Activated T-helper 2 cell treated with anti-CD3 and anti-CD28 coated beads, Interferon-gamma antibody, Interleukin-2, Interleukin-4, amounts not matched to agents 10 μg/mL and 5 μg/mL and 100 μg/mL, durations not matched to agents 14 hours and 24 hours and 36 hours (primary cell): Measurements from ENCODE around the gene SLC29A3. TPM values are rescaled to one million over a fixed set of nuclear protein-coding genes. Genes with fewer than 3 reads are reported as not detected.

ENCODE experiments used
- DNase-seq: peaks from one replicate; pipeline ENCODE4 v3.0.0; 2021; ENCODE audit warnings: low spot score
- H3K27ac Mint-ChIP-seq: one replicate; pipeline ENCODE4 v1.8.0; 2021; ENCODE audit warnings: mixed read lengths
- H3K27me3 Mint-ChIP-seq: one replicate; pipeline ENCODE4 v1.8.0; 2021; ENCODE audit warnings: low read depth, mixed read lengths
- H3K36me3 Mint-ChIP-seq: one replicate; pipeline ENCODE4 v1.8.0; 2021; ENCODE audit warnings: low read depth, mixed read lengths
- H3K4me1 Mint-ChIP-seq: one replicate; pipeline ENCODE4 v1.8.0; 2021; ENCODE audit warnings: low read depth, mixed read lengths
- H3K4me3 Mint-ChIP-seq: one replicate; pipeline ENCODE4 v1.8.0; 2021; ENCODE audit warnings: low read depth, mild to moderate bottlenecking, moderate library complexity, mixed read lengths
- H3K9me3 Mint-ChIP-seq: one replicate; pipeline ENCODE4 v1.8.0; 2021; ENCODE audit warnings: mixed read lengths
- intact Hi-C: fragments of 100-400 bp; cut with micrococcal nuclease; formaldehyde crosslinking; loops from one replicate; pipeline ENCODE4 v1.15.1; 2023
- total RNA-seq: library from RNA; stranded (reverse); gene quantifications from 2 replicates; pipeline ENCODE4 v1.2.3, GENCODE V29; 2022

Gene SLC29A3
- total RNA-seq, 1 donor from 2014 or later = 7.2 TPM

DNA sequence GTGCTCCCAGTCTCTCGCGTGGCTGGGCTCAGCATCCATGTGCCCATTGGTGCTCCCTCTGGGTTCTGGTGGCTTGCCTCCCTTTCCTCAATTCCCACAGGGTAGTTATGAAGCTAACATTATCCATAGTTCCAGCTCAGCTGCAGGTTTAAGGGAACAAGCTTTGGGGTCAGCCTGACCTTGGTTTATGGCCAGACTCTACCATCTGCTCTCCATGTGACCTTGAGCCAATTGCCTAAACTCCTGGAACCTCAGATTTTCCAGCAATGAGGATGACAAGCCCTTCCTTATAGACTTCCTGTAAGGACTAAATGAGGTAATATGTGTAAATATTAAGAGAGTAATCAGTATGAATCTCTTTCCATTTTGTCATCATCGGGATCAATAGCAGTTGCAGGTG, 10.1 kb upstream of the SLC29A3 start:
- no peak overlapping the region for H3K4me3 Mint-ChIP-seq
- intact Hi-C loops = no loop called here
- no peaks in the 10 kb centered on the region for H3K36me3 Mint-ChIP-seq
- no peak overlapping the region for H3K27ac Mint-ChIP-seq
- H3K9me3 Mint-ChIP-seq = no peaks in the 10 kb centered on the region
- peaks cover 15% of the 10 kb centered on the region for H3K27me3 Mint-ChIP-seq
- H3K4me1 Mint-ChIP-seq = no peaks in the 10 kb centered on the region
- DNase-seq = no peak

DNA sequence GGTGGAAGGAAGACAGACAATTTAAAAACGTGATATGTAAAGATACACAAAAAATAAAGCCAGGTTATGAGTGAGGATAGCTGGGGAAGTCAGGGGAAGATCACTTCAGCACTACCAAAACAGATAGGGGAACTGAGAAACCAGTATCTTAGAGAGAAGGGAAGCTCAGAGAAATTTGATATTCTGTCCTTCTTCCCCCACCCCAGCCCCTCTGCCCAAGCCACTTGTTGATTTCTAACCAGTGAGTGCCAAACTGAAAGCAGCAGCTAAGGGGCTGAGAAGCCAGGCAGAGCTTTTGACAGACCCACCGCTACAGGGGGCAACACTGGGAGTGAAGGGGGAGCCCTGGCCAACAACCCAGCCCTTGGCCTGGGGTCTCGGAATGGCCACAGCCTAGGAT, 9.1 kb upstream of the SLC29A3 start:
- no peaks in the 10 kb centered on the region for H3K36me3 Mint-ChIP-seq
- H3K27me3 Mint-ChIP-seq = peaks cover 15% of the 10 kb centered on the region
- DNase-seq = no peak
- H3K4me3 Mint-ChIP-seq = no peak overlapping the region
- intact Hi-C loops = loop anchor here (10.0 kb wide), 1 partner anchor 1025 kb away; no protein-coding TSS in a partner anchor
- no peak overlapping the region for H3K27ac Mint-ChIP-seq
- H3K9me3 Mint-ChIP-seq = no peaks in the 10 kb centered on the region
- H3K4me1 Mint-ChIP-seq = no peaks in the 10 kb centered on the region

DNA sequence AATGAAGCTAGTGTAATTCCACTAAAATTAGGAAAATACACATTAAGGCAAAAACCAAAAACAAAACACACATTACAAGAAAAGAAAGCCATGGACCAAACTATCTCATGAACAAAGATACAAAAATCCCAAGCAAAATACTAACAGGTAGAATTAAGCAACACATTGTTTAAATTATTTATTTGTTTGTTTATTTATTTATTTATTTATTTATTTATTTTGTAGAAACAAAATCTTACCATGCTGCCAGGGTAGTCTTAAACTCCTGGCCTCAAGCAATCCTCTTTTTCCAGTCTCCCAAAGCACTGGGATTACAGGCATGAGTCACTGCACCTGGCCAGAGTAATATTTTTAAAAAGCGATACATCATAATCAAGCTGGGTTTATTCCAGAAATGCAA, 6.8 kb upstream of the SLC29A3 start:
- intact Hi-C loops = loop anchor here (10.0 kb wide), 1 partner anchor 1023 kb away; no protein-coding TSS in a partner anchor
- peaks cover 16% of the 10 kb centered on the region for H3K4me1 Mint-ChIP-seq
- no peak overlapping the region for H3K27ac Mint-ChIP-seq
- H3K4me3 Mint-ChIP-seq = no peak overlapping the region
- peaks cover 15% of the 10 kb centered on the region for H3K27me3 Mint-ChIP-seq
- H3K9me3 Mint-ChIP-seq = no peaks in the 10 kb centered on the region
- no peaks in the 10 kb centered on the region for H3K36me3 Mint-ChIP-seq
- no peak for DNase-seq

DNA sequence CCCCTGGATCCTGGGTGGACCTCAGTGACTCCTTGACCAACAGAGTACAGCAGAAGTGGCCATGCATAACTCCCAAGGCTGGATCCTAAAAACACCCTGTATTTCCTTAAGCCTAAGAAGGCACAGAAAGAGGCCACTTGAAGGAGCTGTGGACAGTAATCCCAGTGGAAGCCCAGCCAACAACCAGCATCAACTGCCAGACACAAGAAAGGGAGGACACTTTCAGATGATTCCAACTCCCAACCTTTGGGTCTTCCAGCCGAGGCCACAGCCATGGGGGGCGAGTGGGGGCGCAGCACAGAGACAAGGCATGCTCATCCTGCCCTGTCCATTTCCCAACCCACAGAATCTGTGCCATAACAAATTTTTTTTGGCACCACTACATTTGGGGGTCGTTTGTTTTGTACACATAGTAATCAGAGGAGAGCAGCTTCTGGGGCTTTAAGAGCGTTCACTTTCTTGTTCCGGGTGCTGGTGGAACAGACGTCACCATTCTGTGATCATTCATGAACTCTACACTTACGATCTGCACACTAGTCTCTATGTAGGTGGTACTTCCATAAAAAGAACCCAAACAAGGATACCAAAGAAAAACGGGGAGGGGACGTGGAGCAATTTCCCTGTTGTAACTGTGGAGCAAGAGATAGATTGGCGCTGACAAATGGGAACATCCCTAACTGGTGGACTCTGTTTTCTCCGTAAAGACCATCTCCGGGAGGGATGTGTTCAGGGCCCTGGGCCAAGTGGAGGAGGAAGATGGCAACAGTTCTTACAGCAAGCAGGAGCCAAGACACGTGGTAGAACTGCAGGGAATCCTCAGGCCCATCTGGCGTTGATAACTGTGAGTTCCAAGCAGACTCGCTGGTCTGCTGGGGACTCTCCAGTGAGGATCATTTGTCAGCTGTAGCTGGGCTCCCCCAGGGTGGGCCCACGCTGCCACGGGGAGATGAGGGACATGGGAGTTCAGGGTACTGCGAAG, 6.0 kb upstream of the SLC29A3 start:
- H3K36me3 Mint-ChIP-seq = no peaks in the 10 kb centered on the region
- H3K4me1 Mint-ChIP-seq = peaks cover 19% of the 10 kb centered on the region

DNA sequence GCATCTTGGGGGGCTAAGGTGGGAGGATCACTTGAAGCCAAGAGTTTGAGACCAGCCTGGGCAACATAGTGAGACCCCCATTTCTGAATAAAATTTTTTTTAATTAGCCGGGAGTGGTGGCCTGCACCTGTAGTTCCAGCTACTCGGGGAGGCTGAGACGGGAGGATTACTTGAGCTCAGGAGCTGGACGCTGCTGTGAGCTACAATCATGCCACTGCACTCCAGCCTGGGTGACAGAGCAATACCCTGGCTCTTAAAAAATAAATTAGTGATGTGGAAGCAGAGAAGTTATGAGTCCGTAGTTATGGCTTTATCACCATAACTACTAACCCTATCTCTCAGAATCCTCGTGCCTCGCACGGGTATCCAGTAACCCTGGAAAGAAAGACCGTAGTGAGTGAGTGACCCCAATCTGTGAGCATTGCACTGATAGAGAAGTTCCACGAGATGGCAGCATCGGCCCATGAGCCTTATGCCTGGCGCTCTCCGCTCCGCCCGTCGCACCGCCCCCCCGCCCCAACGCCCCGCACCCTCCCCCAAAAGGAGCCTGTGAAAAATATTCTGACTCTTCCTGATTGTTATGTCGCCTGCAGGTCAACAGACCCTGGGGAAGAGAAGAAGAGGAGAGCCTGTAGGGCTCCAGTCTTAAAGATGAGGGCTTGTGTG, 4.9 kb upstream of the SLC29A3 start:
- Mint-ChIP-seq H3K4me1 (peaks cover 23% of the 10 kb centered on the region), H3K4me3 (no peak overlapping the region), H3K36me3 (no peaks in the 10 kb centered on the region), H3K27ac (no peak overlapping the region), H3K9me3 (no peaks in the 10 kb centered on the region), H3K27me3 (peaks cover 15% of the 10 kb centered on the region)
- DNase-seq = peak; percentile 40
- intact Hi-C loops = loop anchor here (1.0 to 10.0 kb wide), 3 partner anchors 256 to 1021 kb away; no protein-coding TSS in a partner anchor

More for the DNA sequence above, 6.0 kb upstream of the SLC29A3 start:
- no peak overlapping the region for H3K4me3 Mint-ChIP-seq
- H3K27ac Mint-ChIP-seq = no peak overlapping the region
- no peak for DNase-seq
- no peaks in the 10 kb centered on the region for H3K9me3 Mint-ChIP-seq
- H3K27me3 Mint-ChIP-seq = peaks cover 15% of the 10 kb centered on the region
- intact Hi-C loops = loop anchor here (10.0 kb wide), 1 partner anchor 1022 kb away; no protein-coding TSS in a partner anchor

DNA sequence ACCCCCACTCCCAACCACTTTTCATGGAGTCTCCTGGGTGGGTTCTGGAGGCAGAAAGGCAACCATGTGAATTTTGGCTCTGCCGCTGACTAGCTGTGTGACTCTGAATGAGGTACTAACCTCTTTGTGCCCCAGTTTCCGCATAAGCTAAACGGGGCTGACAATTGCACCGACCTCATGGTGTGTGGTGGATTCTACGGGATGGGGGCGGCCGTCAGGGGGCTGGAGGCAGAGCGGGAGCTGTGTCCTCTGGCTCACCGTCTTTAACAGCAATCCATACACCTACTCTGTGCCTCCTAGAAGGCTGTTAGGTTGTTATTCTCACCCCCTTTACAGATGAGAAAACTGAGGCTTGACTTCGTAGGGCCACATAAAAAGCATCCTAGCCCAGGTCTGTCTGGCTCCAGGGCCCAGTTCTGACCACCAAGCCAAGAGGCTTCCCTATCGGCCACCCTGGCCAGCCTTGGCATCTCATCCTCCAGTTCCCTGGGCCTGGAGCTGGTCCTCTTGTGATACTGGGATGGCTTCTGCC, 4.3 kb upstream of the SLC29A3 start:
- no peak for DNase-seq
- Mint-ChIP-seq H3K27me3 (peaks cover 15% of the 10 kb centered on the region), H3K27ac (no peak overlapping the region), H3K9me3 (no peaks in the 10 kb centered on the region), H3K4me1 (peaks cover 27% of the 10 kb centered on the region), H3K36me3 (no peaks in the 10 kb centered on the region), H3K4me3 (no peak overlapping the region)
- intact Hi-C loops = loop anchor here (1.0 to 10.0 kb wide), 7 partner anchors 256 to 1020 kb away; no protein-coding TSS in a partner anchor

DNA sequence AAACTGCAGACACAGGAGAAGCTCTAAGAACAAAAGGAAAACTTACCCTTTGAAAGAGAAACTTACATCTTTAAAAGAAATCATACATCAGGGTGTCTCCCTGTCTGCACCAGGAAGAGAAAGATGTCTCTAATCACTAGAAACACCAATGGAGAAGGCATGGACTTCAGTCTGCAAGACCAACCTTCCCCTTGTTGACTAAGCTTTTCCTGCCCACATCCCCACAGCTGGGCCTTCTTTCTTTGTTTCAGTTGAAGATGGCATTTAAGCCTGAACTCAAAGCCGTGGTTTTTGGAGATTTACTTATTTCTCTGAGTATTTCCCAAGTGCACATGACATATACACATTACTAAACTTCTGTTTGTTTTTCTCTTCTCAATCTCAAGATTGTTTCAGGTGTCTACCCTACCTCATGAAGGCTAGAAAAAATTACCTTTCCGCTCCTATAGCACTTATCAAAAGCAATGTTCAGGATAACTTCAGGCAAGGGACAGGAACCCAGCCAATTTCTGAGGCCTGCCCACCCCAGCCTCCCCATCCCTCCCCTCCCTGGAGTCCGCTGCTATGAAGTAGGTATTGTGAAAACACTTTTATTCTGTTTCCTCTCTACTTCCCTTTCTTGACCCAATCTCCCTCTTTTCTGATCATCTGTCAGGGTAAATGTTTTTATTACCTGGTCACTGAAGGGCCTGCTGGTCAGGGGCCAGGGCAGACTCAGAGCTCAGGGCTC, 2.8 kb upstream of the SLC29A3 start:
- peaks cover 33% of the 10 kb centered on the region for H3K4me1 Mint-ChIP-seq
- intact Hi-C loops = loop anchor here (1.0 to 10.0 kb wide), 6 partner anchors 291 to 1019 kb away; partner anchors contain the start of gene VSIR
- no peak overlapping the region for H3K4me3 Mint-ChIP-seq
- H3K36me3 Mint-ChIP-seq = no peaks in the 10 kb centered on the region
- H3K27ac Mint-ChIP-seq = peak overlapping the region; percentile 18
- peaks cover 8% of the 10 kb centered on the region for H3K27me3 Mint-ChIP-seq
- H3K9me3 Mint-ChIP-seq = no peaks in the 10 kb centered on the region
- no peak for DNase-seq

DNA sequence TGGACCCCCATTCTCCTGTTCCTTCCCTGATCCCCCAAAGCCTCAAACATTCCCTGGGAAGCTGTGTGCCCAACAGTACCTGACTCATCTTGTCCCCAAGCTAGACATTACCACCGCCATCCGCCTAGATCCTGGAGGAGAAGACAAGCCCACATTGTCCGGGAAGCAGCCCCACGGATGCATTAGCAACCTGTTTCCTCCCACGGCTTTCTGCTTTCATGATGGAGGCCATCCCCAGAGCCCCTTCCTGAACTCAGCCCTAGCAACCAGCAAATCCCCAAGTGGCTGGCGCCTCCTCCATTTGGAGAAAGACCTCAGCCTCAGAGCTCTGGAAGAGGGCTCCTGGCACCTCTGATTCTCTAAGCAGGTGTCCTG, 2.3 kb upstream of the SLC29A3 start:
- intact Hi-C loops = loop anchor here (1.0 to 10.0 kb wide), 6 partner anchors 291 to 1018 kb away; partner anchors contain the start of gene VSIR
- H3K4me1 Mint-ChIP-seq = peaks cover 33% of the 10 kb centered on the region
- no peaks in the 10 kb centered on the region for H3K9me3 Mint-ChIP-seq
- peak overlapping the region; percentile 54 for H3K27ac Mint-ChIP-seq
- no peaks in the 10 kb centered on the region for H3K36me3 Mint-ChIP-seq
- no peak for DNase-seq
- H3K4me3 Mint-ChIP-seq = no peak overlapping the region
- H3K27me3 Mint-ChIP-seq = peaks cover 6% of the 10 kb centered on the region

DNA sequence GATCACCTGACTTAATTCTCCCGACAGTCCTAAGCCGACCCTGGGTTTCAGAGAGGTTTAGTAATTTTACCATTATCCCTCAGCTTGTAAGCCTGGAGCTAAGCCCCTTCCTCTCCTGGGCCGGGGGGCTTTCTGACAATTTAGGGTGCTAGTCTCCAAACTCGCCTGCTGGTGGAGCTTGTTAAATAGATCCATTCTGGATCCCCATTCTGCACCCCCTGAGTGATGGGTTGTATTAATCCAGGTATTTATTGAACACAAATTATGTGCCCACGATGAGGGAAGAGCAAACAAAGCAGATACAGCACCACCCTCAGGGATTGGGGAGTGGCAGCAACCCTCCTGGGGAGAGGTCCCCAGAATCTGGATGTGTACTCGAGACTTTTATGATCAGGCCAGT, 1.3 kb upstream of the SLC29A3 start:
- Mint-ChIP-seq H3K27me3 (peaks cover 3% of the 10 kb centered on the region), H3K9me3 (no peaks in the 10 kb centered on the region), H3K4me3 (no peak overlapping the region), H3K4me1 (peaks cover 33% of the 10 kb centered on the region), H3K27ac (peak overlapping the region; percentile 26), H3K36me3 (peaks cover under 1% of the 10 kb centered on the region)
- no peak for DNase-seq
- intact Hi-C loops = loop anchor here (5.0 to 10.0 kb wide), 5 partner anchors 290 to 1017 kb away; no protein-coding TSS in a partner anchor

DNA sequence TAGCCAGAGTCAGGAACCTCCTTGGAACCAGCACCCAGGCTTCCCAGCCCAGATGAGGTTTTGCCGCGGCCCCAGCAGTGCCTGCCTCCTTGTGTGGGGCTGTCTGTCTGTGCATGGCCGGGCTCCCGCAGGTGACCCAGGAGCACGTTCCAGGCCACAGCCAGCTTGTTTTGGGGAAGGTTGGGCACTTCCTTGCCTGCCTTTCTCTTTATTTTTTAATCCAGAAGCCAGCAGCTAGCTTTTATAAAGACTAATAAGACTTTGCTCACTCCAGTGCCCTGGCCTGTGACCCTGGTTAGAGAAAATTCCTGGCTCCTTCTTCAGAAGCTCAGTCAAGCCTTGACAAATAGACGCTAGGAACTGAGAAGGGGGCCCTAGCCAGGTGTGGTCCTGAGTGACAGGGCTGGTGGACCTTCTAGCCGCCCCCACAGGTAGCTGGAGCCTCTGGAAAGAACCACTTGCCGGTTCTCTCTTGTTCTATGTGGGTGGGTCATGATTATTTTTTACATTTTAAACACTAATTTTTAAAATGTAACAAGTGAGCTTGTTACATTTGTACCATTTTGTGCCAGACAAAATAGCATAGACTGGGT, 837 bp downstream of the SLC29A3 start:
- Mint-ChIP-seq H3K4me1 (peaks cover 39% of the 10 kb centered on the region), H3K27me3 (no peaks in the 10 kb centered on the region), H3K9me3 (no peaks in the 10 kb centered on the region), H3K36me3 (peaks cover 21% of the 10 kb centered on the region), H3K4me3 (peak overlapping the region; percentile 99), H3K27ac (peak overlapping the region; percentile 91)
- intact Hi-C loops = loop anchor here (1.0 to 10.0 kb wide), 6 partner anchors 57 to 1015 kb away; no protein-coding TSS in a partner anchor
- no peak for DNase-seq

DNA sequence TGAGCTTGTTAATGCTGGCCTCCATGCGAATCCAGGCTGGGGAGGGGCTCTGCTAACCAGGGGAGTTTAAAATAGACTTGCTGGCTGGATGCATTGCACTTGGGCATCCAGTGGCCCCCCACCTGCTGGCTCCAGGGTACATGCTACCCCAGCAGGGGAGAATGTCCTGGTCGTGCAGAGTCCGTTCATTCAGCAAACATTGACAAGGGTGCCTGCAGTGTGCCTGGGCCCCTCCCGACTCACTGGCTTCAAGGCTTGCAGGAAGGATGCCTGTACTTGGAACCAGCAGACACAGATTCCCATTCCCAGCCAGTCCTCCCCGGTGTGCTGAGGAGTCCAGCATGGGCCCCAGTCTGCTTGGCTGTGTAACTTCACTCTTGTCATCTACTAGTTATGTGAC, 1.5 kb downstream of the SLC29A3 start:
- intact Hi-C loops = no loop called here
- Mint-ChIP-seq H3K27me3 (no peaks in the 10 kb centered on the region), H3K4me3 (peak overlapping the region; percentile 99), H3K27ac (no peak overlapping the region), H3K4me1 (peaks cover 38% of the 10 kb centered on the region), H3K9me3 (no peaks in the 10 kb centered on the region), H3K36me3 (peaks cover 23% of the 10 kb centered on the region)
- DNase-seq = no peak

DNA sequence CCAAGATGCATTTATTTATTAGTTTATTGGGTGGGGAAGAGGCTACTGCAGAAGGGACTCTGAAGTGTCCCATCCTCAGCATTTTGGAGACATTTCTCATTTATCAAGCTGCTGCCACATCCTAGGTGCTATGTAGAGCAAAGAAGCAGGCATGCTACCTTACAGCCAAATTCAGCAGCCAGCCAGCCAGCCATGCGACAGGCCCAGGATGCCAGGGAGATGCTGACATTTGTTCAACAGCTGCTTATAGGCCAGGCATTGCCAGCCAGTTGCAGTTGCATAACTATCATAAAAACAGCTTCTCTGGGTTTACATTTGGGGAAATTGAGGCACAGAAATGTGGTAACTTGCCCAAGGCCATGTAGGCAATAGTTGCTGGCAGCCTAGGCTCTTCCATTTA, 2.3 kb downstream of the SLC29A3 start:
- intact Hi-C loops = no loop called here
- peaks cover 30% of the 10 kb centered on the region for H3K4me1 Mint-ChIP-seq
- no peak overlapping the region for H3K27ac Mint-ChIP-seq
- peaks cover 23% of the 10 kb centered on the region for H3K36me3 Mint-ChIP-seq
- H3K9me3 Mint-ChIP-seq = no peaks in the 10 kb centered on the region
- no peak overlapping the region for H3K4me3 Mint-ChIP-seq
- no peak for DNase-seq
- no peaks in the 10 kb centered on the region for H3K27me3 Mint-ChIP-seq
